Measurements from ENCODE around the gene RGS3.

Gene RGS3

DNA sequence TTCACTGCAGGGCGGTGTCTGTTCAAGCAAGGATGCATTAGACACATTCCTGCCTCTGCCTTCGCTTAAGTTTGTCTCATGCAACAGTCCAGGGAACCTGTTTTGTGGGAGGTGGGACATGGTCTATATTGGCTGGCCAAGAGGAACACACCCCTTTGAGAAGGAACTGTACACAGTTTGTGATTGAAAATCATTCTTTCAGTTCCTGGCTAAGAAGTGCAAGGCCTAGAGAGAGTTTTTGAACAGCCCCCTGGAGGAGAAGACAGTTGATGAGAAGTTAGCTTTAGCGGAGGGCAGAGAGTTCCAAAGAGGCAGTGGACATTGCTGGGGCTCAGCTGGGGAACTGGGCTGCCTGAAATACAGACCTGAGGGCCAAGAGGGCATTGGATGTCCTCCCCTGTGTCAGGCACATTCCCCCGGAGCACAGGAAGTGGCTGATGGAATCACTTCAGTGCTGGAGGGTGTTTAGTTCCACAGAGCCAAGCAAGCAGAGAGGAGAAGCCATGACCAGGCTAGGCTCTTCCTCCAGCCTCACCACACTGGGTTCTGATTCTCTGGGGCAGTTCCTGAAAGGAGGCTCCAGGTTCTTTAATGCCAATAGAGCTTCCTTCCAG lies 66.6 kb downstream of the RGS3 start:
- DNase-seq (ENCODE audit: low read depth): peak; percentile 35

GRCh38 chr9:113530942-113531341 lies 67.4 kb downstream of the RGS3 start:
- DNase-seq (ENCODE audit: low read depth): no peak

GRCh38 chr9:113531919-113532808 lies 68.6 kb downstream of the RGS3 start:
- DNase-seq (ENCODE audit: low read depth): no peak

- no peak for DNase-seq (ENCODE audit: low read depth)
Measured at GRCh38 chr9:113532809-113533190, 69.3 kb downstream of the RGS3 start.

- peak; percentile 40 for DNase-seq (ENCODE audit: low read depth)
Measured at GRCh38 chr9:113533335-113534225, 70.1 kb downstream of the RGS3 start.

DNA sequence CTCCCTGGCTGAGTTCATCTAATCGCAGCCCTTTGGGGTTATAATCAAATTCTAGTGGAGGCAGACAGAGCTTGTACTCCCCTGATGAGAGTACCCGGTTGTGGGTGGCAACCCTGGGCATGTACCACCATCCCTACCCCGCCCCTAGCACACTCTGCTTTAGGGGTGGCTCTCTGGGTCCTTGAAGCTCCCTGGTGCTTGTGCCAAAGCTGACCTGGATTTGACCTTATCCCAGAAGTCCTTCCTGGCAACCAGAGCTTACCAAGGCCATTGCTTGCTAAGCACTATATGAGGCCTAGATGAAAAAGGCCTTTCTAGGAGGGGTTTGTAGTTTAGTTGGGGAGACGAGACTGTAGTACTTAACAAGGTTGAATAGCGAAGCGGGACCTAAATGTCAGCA lies 72.2 kb downstream of the RGS3 start:
- no peak for DNase-seq (ENCODE audit: low read depth)

GRCh38 chr9:113536166-113536482 lies 72.6 kb downstream of the RGS3 start:
- no peak for DNase-seq (ENCODE audit: low read depth)

DNA sequence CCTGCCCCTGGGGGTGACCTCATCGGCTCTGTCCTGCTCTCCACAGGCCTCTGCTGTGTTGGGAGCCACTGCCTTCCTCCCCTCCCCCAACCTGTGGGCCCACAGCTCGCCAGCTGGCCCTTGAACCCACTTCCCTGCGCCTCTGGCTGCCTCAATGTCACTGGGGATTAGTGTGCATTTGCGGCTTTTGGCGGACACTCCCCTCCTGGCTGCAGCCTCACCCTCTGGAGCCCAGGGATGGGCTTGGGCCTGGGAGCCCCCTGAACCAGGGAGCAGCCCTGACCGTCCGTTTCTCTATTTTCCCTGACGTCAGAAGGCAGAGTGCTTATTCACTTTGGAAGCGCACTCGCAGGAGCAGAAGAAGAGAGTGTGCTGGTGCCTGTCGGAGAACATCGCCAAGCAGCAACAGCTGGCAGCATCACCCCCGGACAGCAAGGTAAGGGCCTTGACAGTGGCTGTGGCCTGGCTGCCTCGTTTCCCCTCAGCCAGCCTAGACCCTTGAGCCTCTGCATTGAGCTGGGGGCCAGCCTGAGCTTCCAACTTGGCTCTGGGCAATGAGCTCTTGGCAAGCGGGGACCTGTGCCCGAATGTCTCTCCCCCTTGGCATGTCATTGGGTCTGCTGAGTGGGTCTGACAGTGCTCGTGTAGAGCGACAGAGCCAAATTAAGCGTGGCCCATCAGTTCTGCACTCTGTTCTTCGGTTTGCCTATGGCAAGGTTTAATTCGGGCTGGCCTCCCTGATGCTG lies 73.1 kb downstream of the RGS3 start:
- peak; percentile 21 for DNase-seq (ENCODE audit: low read depth)

GRCh38 chr9:113537229-113537810 lies 73.8 kb downstream of the RGS3 start:
- DNase-seq (ENCODE audit: low read depth): no peak

GRCh38 chr9:113538131-113538530 lies 74.6 kb downstream of the RGS3 start:
- no peak for DNase-seq (ENCODE audit: low read depth)

DNA sequence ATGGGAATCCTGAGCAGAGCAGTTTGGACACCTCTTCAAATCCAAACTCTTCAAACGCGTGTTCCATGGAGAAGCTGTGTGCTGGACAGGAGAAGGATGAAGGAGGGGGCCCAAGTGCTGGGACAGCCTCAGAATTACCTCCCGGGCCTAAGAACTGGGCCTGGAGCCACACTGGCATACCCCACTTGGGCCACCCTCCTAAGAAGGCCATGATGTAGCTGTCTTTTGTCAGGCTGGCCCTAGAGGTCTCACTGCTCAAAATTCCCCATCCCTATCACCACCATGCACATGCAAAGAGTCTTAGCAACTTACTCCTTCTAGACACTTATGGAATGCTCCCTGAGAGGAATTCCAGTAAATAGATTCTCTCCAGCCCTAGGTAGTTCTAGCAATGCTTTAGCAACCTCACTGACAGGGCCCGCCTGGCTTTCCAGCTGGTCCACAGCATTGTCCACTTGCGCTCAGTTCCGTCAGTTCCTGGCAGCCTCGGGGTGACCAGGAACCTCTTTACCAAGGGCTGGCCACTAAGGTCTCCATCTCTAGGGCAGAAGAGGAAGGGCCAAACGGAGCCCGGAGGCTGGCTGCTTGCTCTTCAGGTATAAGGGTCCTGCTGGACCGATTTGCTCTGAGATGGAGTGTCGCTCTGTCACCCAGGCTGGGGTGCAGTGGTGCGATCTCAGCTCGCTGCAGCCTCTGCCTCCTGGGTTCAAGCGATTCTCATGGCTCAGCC lies 75.3 kb downstream of the RGS3 start:
- DNase-seq (ENCODE audit: low read depth): no peak

- no peak for DNase-seq (ENCODE audit: low read depth)
Measured at GRCh38 chr9:113540466-113540865, 76.9 kb downstream of the RGS3 start.

DNA sequence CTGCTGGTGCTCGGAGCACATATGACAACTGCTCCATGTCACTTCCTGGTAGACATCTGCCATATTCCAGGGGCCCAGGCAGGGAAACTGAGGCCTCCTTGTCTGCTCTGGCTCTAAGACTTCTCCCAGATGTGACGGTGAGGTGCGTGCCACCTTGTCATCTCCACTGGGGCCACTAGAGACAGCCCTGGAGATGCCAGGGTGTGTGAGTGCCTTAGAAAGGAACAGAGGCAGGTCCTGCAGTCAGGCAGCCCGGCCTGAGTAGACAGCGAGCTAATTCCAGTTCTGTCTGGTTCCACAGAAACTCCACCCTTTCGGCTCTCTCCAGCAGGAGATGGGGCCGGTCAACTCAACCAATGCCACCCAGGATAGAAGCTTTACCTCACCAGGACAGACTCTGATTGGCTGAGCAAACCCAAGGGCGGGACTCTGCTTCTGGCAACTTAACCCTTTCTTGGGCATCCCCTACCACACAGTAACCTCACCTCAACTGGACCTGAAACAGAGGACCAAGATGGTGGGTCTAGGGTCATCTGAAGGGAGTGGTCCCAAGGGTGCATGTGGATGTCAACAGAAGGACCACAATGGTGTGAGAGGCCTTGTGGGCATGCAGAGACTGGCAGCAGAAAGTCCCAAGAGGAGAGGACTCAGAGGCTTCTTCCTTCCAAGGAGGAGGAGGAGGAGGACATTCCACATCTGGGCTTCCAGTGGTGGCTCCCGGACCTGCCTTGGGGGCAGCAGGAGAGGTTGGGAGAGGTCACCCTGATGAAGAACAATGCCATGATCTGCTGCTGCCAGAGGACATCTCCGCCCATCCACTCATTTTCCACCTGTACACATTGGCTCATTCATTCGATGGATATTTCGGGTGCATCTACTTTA lies 77.7 kb downstream of the RGS3 start:
- DNase-seq (ENCODE audit: low read depth): peak; percentile 72

DNA sequence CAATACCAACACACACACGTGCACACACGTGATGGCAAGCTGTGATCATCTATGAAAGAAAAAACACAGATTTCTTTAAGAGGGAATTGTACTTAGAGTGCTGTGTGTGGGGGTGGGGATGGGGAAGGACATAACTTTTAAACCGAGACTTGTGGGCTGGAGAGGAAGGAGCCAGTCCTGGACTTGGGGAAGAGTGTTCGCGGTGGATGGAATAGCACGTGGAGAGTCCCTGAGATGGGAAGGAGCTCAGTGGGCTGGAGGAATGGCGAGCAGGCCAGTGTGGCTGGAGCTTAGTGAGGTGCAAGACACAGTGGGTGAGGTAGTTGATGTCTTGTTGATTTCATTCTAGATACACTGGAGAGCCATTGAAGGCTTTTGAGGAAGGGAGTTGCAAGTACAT lies 78.5 kb downstream of the RGS3 start:
- no peak for DNase-seq (ENCODE audit: low read depth)

DNA sequence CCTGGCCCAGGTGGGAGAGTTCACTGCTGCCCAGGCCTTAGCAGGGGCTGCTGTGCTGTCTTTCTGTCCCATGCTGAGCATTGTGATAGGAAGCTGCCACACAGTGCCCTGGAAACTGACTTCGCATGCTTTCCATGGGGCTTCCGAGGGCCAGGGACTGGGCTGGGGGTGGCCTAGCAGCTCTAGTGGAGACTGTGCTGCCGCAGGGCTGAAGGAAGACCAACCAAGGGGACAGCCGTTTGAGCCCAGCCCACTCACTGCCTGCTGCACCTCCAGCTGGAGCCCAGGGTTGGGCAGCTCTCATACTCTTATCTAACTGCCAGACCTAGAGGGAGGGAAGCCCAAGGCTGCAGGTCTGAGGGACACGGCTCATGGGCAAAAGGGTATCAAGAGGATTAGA lies 79.2 kb downstream of the RGS3 start:
- no peak for DNase-seq (ENCODE audit: low read depth)

DNA sequence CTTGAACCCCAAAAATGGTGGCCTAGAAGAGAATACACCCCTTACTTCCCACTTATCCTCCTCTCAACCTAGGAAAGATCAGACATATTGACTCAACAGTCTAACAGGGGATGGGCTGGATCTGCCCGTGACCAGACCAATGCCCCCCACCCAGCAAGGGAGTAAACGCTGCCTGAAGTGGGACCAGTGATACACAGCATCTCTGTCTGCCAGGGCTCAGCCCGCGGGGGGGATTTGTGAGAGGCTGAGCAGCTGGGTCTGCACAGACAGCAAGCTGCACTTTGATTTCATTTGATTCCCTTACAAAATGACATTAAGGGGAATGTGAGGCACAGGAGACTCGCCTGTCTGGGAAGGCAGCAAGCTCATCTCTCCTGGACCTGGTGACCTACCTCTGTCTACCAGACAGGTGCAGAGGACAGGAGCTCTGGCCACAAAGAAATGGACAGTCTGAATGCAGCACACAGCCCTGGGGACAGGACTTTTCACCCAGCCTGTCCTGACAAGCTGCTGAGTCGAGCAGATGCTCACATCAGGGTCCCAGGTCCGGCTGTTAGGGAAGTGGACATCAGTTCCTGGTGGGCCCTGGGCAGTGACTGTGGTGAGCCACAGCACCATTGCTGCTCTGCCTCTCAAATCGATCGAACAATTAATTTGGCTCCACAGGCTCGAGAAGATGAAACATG lies 79.9 kb downstream of the RGS3 start:
- no peak for DNase-seq (ENCODE audit: low read depth)

DNA sequence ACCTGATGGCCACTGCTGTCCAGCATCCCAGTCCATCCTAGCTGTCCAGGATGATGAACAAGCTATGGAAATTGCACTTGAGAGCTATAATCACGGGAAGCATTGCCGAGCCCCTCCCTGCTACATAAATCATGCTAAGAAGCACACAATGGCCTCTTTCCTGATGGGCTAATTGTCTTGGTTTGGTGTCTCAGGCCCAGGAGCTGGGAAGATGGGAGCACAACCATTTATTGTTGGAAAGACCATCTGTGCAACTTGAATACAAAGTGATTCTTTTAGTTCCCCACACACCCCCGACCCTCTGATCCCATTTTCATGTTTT lies 80.4 kb downstream of the RGS3 start:
- DNase-seq (ENCODE audit: low read depth): no peak

GRCh38 chr9:113545068-113545467 lies 81.5 kb downstream of the RGS3 start:
- no peak for DNase-seq (ENCODE audit: low read depth)

- DNase-seq (ENCODE audit: low read depth): no peak
Measured at GRCh38 chr9:113546566-113546965, 83.0 kb downstream of the RGS3 start.

DNA sequence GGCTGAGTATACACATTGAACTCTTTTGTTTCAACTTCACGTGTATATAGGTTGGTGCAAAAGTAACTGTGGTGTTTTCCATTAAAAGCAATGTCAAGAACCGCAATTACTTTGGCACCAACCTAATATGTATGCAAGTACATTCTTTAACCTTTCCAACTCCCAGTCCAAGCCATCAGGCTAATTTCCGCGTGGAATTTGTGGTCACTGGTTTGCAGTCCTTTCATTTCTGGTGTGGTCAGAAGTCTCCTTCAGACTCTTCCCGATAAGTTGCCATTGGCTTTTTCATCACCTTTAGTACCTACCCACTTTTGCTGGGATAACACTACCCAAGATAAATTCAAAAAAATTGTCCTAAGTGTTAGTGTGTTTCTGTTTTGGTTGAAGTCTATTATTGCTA lies 84.0 kb downstream of the RGS3 start:
- DNase-seq (ENCODE audit: low read depth): no peak
